Measurements from ENCODE around the gene TMEM44.

GRCh38 chr3:194637066-194637465 is 3.8 kb upstream of the TMEM44 start:
- TF ChIP-seq CTCF (IDR thresholded peaks at IDR 0.05) (no peak), POLR2A (IDR thresholded peaks at IDR 0.05) (no peak)

Measured in heart left ventricle (tissue), 13 donors.